Stomach (tissue), 9 donors: ENCODE measurements around the gene TRIP13. TPM values are rescaled to one million over a fixed set of nuclear protein-coding genes. Genes with fewer than 3 reads are reported as not detected.
A peak's percentile ranks its signal among the peaks of the same experiment; 100 is the strongest.
"Not testable (repeated sequence)": the region's sequence is repeated elsewhere in the genome, so short reads cannot be mapped to it uniquely, and the experiment has no call there.

Experiments used
- DNase-seq, 2 donors: peaks; one replicate each; pipeline versions ENCODE4 v3.0.0 to v3.0.0-alpha.2; 2013 to 2019
- H3K27ac ChIP-seq, 5 donors: fragments of 200-600 bp in 4 of 5; sonication (generic) in 4 of 5; one replicate each; pipeline ENCODE4 v1.5.1; 2013 to 2019; ENCODE audit warnings: mild to moderate bottlenecking in 1 of 5, moderate library complexity in 1 of 5
- H3K27me3 ChIP-seq, 3 donors: fragments of 200-600 bp; sonication (generic); one replicate each; pipeline ENCODE4 v1.5.1; 2017 to 2019; ENCODE audit warnings: mixed run types in 1 of 3
- H3K36me3 ChIP-seq, 4 donors: fragments of 200-600 bp; sonication (generic); 1 replicate in 3 of 4; 2 replicates in 1 of 4; pipeline ENCODE4 v1.5.1; 2016 to 2019
- H3K4me1 ChIP-seq, 4 donors: fragments of 200-600 bp; sonication (generic); one replicate each; pipeline ENCODE4 v1.5.1; 2016 to 2019
- H3K4me3 ChIP-seq, 4 donors: fragments of 200-600 bp; sonication (generic) in 3 of 4; one replicate each; pipeline ENCODE4 v1.5.1; 2016 to 2019; ENCODE audit warnings: mild to moderate bottlenecking in 1 of 4
- H3K9me3 ChIP-seq, 4 donors: fragments of 200-600 bp; sonication (generic); one replicate each; pipeline ENCODE4 v1.5.1; 2016 to 2019
- CTCF ChIP-seq, 7 experiments: fragments of 450-650 bp in 4 of 7; fragments of 200-600 bp in 3 of 7; sonication (generic) in 3 of 7; IDR thresholded peaks; one replicate each; pipeline ENCODE4 v1.5.1; 2016 to 2019; ENCODE audit warnings: antibody characterized with exemption in 7 of 7, control low read depth in 2 of 7, mild to moderate bottlenecking in 1 of 7
- EP300 ChIP-seq: sonication (generic); formaldehyde crosslinking; IDR thresholded peaks from one replicate; pipeline ENCODE4 v1.6.1; 2017; ENCODE audit warnings: antibody characterized with exemption
- POLR2A ChIP-seq, 4 donors: fragments of 450-650 bp; IDR thresholded peaks; one replicate each; pipeline ENCODE4 v1.6.1; 2016; ENCODE audit warnings: antibody characterized with exemption in 4 of 4, control low read depth in 2 of 4, mild to moderate bottlenecking in 1 of 4, moderate library complexity in 1 of 4
- POLR2AphosphoS5 ChIP-seq, 3 donors: sonication (generic); formaldehyde crosslinking; IDR thresholded peaks; one replicate each; pipeline ENCODE4 v1.6.1; 2016; ENCODE audit warnings: antibody characterized with exemption in 3 of 3
- WGBS, 5 donors: extraction: QIAGEN DNeasy Blood & Tissue Kit in 3 of 5; methylation state at CpG; one replicate each; pipeline versions ENCODE4 v1.1.5 to v1.1.7; 2013 to 2018; 5-methylcytosine and 5-hydroxymethylcytosine counted together
- intact Hi-C: fragments of 100-400 bp; cut with DNase I; formaldehyde crosslinking; loops from one replicate; pipeline ENCODE4 v1.15.1; 2023; ENCODE audit warnings: low total_unique reads
- polyA plus RNA-seq, 3 donors: library from polyadenylated mRNA; stranded (reverse); fragments of 200-250 nt; gene quantifications; one replicate each; pipeline ENCODE4 v1.2.3, GENCODE V29; 2013
- total RNA-seq, 5 donors: library from RNA; depleted of rRNA; stranded (reverse); fragments of >200 nt; gene quantifications; one replicate each; pipeline versions ENCODE4 v1.1.0 to v1.2.3, GENCODE V29; 2014 to 2016
- donor health status: healthy with polysubstance abuse.
- donor health status: Bipolar disorder and iron deficiency.
- donor health status: healthy.

The TRIP13 gene
- total and polyA plus RNA-seq, 8 donors = 0.58 to 10.4 (median 3.5) TPM; not detected in 1

GRCh38 chr5:911601-912000 is 18.9 kb downstream of the TRIP13 start:
- H3K27me3 ChIP-seq = no peaks in the 10 kb centered on the region
- no peak for DNase-seq
- H3K4me1 ChIP-seq = peaks cover 0 to 18% (median 3%) of the 10 kb centered on the region in 4 donors
- intact Hi-C loops = no loop called here
- WGBS, 5 donors = 61 to 84% (median 62%) methylated on average over 11 of the region's 11 CpGs
- H3K36me3 ChIP-seq = peaks cover 0 to 35% (median 5%) of the 10 kb centered on the region in 4 donors
- peak overlapping the region in 4 of 5 donors; percentile 16 to 41 (median 28) for H3K27ac ChIP-seq
- TF ChIP-seq CTCF (IDR thresholded peaks at IDR 0.05) = no peak
- no peak for TF ChIP-seq POLR2A (IDR thresholded peaks at IDR 0.05)
- no peak for TF ChIP-seq EP300
- no peak for TF ChIP-seq POLR2AphosphoS5 (IDR thresholded peaks at IDR 0.05)
- no peaks in the 10 kb centered on the region for H3K9me3 ChIP-seq
- H3K4me3 ChIP-seq = no peak overlapping the region

GRCh38 chr5:912280-913091 is 19.8 kb downstream of the TRIP13 start:
- DNase-seq = peak; percentile 53 to 62
- H3K27me3 ChIP-seq = no peaks in the 10 kb centered on the region
- no peaks in the 10 kb centered on the region for H3K9me3 ChIP-seq
- H3K36me3 ChIP-seq = peaks cover 0 to 33% (median 5%) of the 10 kb centered on the region in 4 donors
- intact Hi-C loops = no loop called here
- H3K4me1 ChIP-seq = peaks cover 0 to 18% (median 3%) of the 10 kb centered on the region in 4 donors
- H3K27ac ChIP-seq = peak overlapping the region in 3 of 5 donors; percentile 16 to 41 (median 31)
- TF ChIP-seq POLR2AphosphoS5 (IDR thresholded peaks at IDR 0.05) (no peak), EP300 (no peak), CTCF (IDR thresholded peaks at IDR 0.05) (no peak), POLR2A (IDR thresholded peaks at IDR 0.05) (no peak)
- 72 to 82% (median 75%) methylated on average over 41 to 44 of the region's 44 CpGs for WGBS, 5 donors
- no peak overlapping the region for H3K4me3 ChIP-seq

GRCh38 chr5:914174-914573 is 21.5 kb downstream of the TRIP13 start:
- no peaks in the 10 kb centered on the region for H3K9me3 ChIP-seq
- no peaks in the 10 kb centered on the region for H3K27me3 ChIP-seq
- TF ChIP-seq CTCF (IDR thresholded peaks at IDR 0.05) (no peak), POLR2AphosphoS5 (IDR thresholded peaks at IDR 0.05) (no peak), POLR2A (IDR thresholded peaks at IDR 0.05) (no peak), EP300 (no peak)
- H3K4me1 ChIP-seq = peaks cover 0 to 18% (median 3%) of the 10 kb centered on the region in 4 donors
- DNase-seq = no peak
- H3K36me3 ChIP-seq = peaks cover 0 to 16% (median 3%) of the 10 kb centered on the region in 4 donors
- intact Hi-C loops = no loop called here
- no peak overlapping the region for H3K27ac ChIP-seq
- WGBS, 5 donors = 80 to 89% (median 87%) methylated on average over 14 of the region's 14 CpGs
- no peak overlapping the region for H3K4me3 ChIP-seq

GRCh38 chr5:914612-915011 is 21.9 kb downstream of the TRIP13 start:
- no peak overlapping the region for H3K27ac ChIP-seq
- 88 to 94% (median 92%) methylated on average over 7 of the region's 7 CpGs for WGBS, 5 donors
- no peak for DNase-seq
- intact Hi-C loops = no loop called here
- no peaks in the 10 kb centered on the region for H3K9me3 ChIP-seq
- no peaks in the 10 kb centered on the region for H3K27me3 ChIP-seq
- H3K4me3 ChIP-seq = no peak overlapping the region
- H3K4me1 ChIP-seq = peaks cover 0 to 18% (median 3%) of the 10 kb centered on the region in 4 donors
- peaks cover 0 to 14% (median 2%) of the 10 kb centered on the region in 4 donors for H3K36me3 ChIP-seq
- TF ChIP-seq CTCF (IDR thresholded peaks at IDR 0.05) (no peak), EP300 (no peak), POLR2A (IDR thresholded peaks at IDR 0.05) (no peak), POLR2AphosphoS5 (IDR thresholded peaks at IDR 0.05) (no peak)

- H3K27me3 ChIP-seq, DNase-seq, H3K27ac ChIP-seq, intact Hi-C loops, H3K4me3 ChIP-seq, H3K9me3 ChIP-seq: not testable (repeated sequence)
- H3K4me1 ChIP-seq = peaks cover 0 to 18% (median 3%) of the 10 kb centered on the region in 4 donors
- peaks cover 0 to 14% (median 2%) of the 10 kb centered on the region in 4 donors for H3K36me3 ChIP-seq
- WGBS, 5 donors = 92 to 96% (median 95%) methylated on average over 8 to 12 of the region's 12 CpGs
Observed at GRCh38 chr5:915346-915745, 22.7 kb downstream of the TRIP13 start.
